Activated naive CD4-positive, alpha-beta T cell treated with anti-CD3 and anti-CD28 coated beads for 36 hours (primary cell): ENCODE measurements around the gene SPANXN2. TPM values are rescaled to one million over a fixed set of nuclear protein-coding genes. Genes with fewer than 3 reads are reported as not detected.

Experiments
- CTCF ChIA-PET: fragments of 350-600 bp; sonication (Branson Sonifier 250); formaldehyde crosslinking; loops from one replicate; lab custom pipeline; 2021; ENCODE audit warnings: antibody characterized with exemption; lab: Charles Lee
- DNase-seq: peaks from one replicate; pipeline ENCODE4 v3.0.0-alpha.2; 2020
- H3K27ac Mint-ChIP-seq: one replicate; pipeline ENCODE4 v1.8.0; 2021; ENCODE audit warnings: mild to moderate bottlenecking, mixed read lengths
- H3K27me3 Mint-ChIP-seq: one replicate; pipeline ENCODE4 v1.8.0; 2021; ENCODE audit warnings: low read depth, mixed read lengths
- H3K36me3 Mint-ChIP-seq: one replicate; pipeline ENCODE4 v1.8.0; 2021; ENCODE audit warnings: low read depth, mixed read lengths
- H3K4me1 Mint-ChIP-seq: one replicate; pipeline ENCODE4 v1.8.0; 2021; ENCODE audit warnings: low read depth, mixed read lengths
- H3K4me3 Mint-ChIP-seq: one replicate; pipeline ENCODE4 v1.8.0; 2021; ENCODE audit warnings: mild to moderate bottlenecking, moderate library complexity, mixed read lengths
- H3K9me3 Mint-ChIP-seq: one replicate; pipeline ENCODE4 v1.8.0; 2021; ENCODE audit warnings: mixed read lengths
- intact Hi-C: fragments of 100-400 bp; cut with micrococcal nuclease; formaldehyde crosslinking; loops from one replicate; pipeline ENCODE4 v1.15.1; 2023
- total RNA-seq, 2 experiments: library from RNA; stranded (reverse); gene quantifications; one replicate each; pipeline ENCODE4 v1.2.3, GENCODE V29; 2021

Gene SPANXN2
- total RNA-seq, 2 experiments from 2014 or later = not detected

GRCh38 chrX:143663755-143664154, 56.8 kb downstream of the SPANXN2 start:
- H3K9me3 Mint-ChIP-seq = no peaks in the 10 kb centered on the region
- CTCF ChIA-PET = no interaction called here
- no peak for DNase-seq
- H3K4me1 Mint-ChIP-seq = no peaks in the 10 kb centered on the region
- no peaks in the 10 kb centered on the region for H3K27me3 Mint-ChIP-seq
- H3K27ac Mint-ChIP-seq = no peak overlapping the region
- H3K36me3 Mint-ChIP-seq = no peaks in the 10 kb centered on the region
- no peak overlapping the region for H3K4me3 Mint-ChIP-seq
- intact Hi-C loops = no loop called here

Other genes starting within 250 kb of the SPANXN2 start
- not detected for gene SPANXN3, start 203.3 kb downstream of the SPANXN2 start, total RNA-seq
- not detected for gene SLITRK4, start 84.7 kb downstream of the SPANXN2 start, total RNA-seq
- not detected for gene UBE2NL, start 163.3 kb upstream of the SPANXN2 start, total RNA-seq